Tracheal epithelial cell (primary cell): ENCODE results near the gene SPRYD3. TPM values are rescaled to one million over a fixed set of nuclear protein-coding genes. Genes with fewer than 3 reads are reported as not detected.

Experiments used
- total RNA-seq: library from RNA; depleted of rRNA; stranded (reverse); fragments of >200 nt; gene quantifications from 2 replicates; pipeline ENCODE4 v1.2.1, GENCODE V29; 2014

The SPRYD3 gene, protein sequence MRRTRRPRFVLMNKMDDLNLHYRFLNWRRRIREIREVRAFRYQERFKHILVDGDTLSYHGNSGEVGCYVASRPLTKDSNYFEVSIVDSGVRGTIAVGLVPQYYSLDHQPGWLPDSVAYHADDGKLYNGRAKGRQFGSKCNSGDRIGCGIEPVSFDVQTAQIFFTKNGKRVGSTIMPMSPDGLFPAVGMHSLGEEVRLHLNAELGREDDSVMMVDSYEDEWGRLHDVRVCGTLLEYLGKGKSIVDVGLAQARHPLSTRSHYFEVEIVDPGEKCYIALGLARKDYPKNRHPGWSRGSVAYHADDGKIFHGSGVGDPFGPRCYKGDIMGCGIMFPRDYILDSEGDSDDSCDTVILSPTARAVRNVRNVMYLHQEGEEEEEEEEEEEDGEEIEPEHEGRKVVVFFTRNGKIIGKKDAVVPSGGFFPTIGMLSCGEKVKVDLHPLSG
- total RNA-seq = 9.0 and 17.1 TPM in 2 replicates

DNA sequence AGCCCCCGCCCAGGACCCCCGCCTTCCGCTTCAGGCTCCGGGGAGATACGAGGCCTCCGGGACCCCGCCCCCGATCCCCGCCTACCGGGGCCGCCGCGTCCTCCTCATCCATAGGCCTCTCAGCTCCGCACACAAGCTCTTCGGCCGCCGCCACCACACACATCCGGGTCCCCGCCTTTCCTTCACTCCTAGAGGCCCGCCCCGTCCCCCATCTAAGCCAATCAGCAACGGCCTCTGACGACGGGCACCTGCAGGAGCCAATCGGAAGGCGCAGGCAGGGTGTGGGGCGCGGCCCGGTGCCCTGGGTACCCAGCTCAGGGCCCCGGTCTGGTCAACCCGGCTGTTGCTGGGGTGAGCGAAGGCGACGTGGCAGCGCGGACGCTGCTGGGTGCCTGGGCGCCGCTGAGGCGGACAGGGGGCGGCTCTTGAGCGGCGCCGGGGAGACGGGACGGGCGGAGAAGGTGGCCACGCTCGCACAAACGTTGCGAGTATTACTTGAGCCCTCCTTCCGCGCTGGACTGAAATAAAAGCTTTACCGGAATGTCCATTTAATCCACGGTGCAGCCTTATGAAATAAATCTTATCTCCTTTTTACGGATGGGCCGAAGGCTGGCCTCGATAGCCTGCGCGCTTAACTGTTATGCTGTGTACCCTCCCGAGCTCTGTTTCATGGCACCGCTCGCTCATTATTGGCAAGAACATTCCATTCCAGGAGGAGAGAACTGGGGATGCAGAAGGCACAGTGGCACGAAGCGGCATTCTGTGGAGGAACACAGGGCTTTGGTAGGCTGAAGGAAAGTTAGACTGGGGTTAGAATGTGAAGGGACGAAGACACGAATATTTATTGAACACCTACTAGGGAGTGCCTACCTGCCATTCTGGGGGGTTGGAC, at the start of gene SPRYD3:
Gene SPRYD3, minus strand, starts transcription at position 165 of the 892 bp plus-strand sequence. Its CDS starts 57 bp downstream, at position 108.

DNA sequence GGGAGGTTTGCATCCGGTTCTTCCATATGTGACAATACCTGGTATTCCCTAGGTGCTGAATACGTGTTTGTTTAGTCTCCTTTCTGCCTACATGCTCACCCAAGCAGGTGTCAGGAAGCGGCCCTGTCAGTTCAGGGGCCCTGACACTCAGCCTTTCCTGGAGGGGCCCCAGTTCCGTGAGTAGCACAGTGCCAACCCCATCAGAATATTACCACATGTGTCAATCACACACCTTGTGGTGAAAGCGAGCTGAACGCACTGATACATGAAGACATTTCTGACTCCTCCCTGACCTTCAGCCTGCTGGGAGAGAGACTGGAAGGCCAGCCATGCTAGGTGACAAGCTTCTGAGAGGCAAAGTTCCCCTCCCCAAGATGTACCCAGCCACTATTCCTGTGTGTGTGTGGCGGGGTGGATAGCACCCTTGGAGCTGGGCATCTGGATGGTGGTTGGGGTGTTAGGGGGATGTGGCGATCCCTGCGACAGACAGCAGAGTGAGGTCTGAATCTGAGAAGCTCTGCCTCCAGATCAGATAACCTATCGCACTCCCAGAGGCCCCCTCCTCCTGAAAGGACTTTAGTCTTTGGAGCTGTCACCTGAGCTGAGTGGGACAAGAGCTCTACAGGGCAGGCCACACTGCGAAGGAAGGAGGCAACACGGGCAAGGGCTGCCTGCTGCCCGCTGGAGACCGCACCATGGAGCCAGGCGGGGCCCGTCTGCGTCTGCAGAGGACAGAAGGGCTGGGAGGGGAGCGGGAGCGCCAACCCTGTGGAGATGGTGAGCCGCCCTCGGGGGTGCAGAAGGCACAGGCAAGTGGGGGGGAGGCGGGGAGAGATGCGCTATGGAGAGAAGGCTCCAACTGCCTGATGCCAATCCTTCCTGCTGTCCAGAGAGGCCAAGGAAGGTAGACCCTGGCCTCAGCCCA, 24.0 kb upstream of the SPRYD3 start, which contains the start of gene SOAT2:
Gene SOAT2, plus strand, starts transcription at position 604 of the 925 bp plus-strand sequence. Its CDS starts 92 bp downstream, at position 696.

DNA sequence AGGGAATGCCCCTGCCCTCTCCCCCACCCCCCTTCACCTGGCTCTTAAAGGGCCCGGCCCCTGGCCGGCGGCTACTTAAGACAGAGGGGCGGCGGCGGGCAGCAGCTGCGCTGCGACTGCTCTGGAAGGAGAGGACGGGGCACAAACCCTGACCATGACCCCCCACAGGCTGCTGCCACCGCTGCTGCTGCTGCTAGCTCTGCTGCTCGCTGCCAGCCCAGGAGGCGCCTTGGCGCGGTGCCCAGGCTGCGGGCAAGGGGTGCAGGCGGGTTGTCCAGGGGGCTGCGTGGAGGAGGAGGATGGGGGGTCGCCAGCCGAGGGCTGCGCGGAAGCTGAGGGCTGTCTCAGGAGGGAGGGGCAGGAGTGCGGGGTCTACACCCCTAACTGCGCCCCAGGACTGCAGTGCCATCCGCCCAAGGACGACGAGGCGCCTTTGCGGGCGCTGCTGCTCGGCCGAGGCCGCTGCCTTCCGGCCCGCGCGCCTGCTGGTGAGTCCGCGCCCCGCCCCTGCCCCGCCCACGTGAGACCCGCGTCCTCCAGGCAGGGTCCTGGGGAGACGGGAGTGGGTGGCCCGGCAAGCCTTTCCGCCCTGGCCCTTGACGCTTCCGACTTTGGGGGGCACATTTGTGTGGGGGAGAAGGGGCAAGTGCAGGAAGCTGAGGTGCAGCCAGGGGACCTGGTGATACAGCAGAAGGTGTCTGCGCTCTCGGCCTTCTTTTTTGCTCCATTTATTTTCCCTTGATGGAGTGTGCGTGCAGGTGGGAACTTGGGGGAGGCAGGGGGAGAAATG, 18.6 kb upstream of the SPRYD3 start, which contains the start of gene IGFBP6:
Gene IGFBP6, plus strand, starts transcription at position 104 of the 790 bp plus-strand sequence. Its CDS starts 51 bp downstream, at position 155.

DNA sequence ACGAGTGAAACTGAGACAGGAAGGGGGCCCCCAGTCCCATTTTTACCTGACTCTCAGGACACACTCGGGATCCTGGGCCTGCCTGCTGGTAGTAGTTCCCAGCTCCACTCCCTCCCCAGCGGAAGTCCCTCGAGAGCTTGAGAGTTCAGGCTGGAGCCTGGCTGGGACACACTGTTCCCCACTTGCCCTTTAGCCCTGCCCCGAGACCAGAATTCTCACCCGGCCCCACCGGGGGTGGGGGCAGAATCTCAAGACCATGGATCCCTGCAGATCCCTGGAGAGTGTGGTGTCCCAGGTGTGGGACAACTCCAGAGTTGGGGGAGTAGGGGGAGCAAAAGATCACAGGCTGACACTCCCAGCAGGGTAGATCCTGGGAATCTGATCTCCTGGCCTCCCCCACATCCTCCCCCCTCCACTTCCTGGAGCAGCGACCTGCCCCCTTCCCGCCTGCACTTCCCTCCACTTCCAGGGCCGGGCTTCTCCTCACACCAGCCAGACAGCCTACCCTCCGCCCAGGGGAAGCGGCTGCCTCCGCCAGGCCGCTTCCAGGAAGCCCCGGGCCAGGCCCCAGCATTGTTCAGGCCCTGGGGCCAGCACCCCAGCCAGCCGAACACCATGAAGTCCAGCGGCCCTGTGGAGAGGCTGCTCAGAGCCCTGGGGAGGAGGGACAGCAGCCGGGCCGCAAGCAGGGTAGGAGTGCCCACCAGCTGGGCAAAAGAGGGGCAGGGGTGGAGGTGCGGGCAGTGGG, 29.4 kb downstream of the SPRYD3 start, which contains the start of gene TNS2:
Gene TNS2, plus strand, starts transcription at position 495 of the 748 bp plus-strand sequence. Its CDS starts 121 bp downstream, at position 616.

Other genes with a start within 250 kb of the SPRYD3 start
- 0.21 and 0.24 TPM in 2 replicates for gene KRT79, start 245.1 kb downstream of the SPRYD3 start, total RNA-seq
- 1.3 and 1.7 TPM in 2 replicates for gene KRT78, start 230.4 kb downstream of the SPRYD3 start, total RNA-seq
- 140 and 289 TPM in 2 replicates for gene KRT8, start 174.3 kb downstream of the SPRYD3 start, total RNA-seq
- gene KRT18, start 130.3 kb downstream of the SPRYD3 start, total RNA-seq = 256 and 464 TPM in 2 replicates
- gene EIF4B, start 72.9 kb downstream of the SPRYD3 start, total RNA-seq = 1,814 and 2,262 TPM in 2 replicates
- 0.43 and 2.7 TPM in 2 replicates for gene TNS2, start 29.3 kb downstream of the SPRYD3 start, total RNA-seq
- gene IGFBP6, start 18.3 kb upstream of the SPRYD3 start, total RNA-seq = 37.1 and 76.5 TPM in 2 replicates
- gene SOAT2, start 24.1 kb upstream of the SPRYD3 start, total RNA-seq = not detected in 2 replicates
- gene ZNF740, start 101.3 kb upstream of the SPRYD3 start, total RNA-seq = 8.9 and 10.7 TPM in 2 replicates
- gene CSAD, start 101.5 kb upstream of the SPRYD3 start, total RNA-seq = 1.5 and 3.4 TPM in 2 replicates
- gene ITGB7, start 127.9 kb upstream of the SPRYD3 start, total RNA-seq = 3.4 and 9.4 TPM in 2 replicates
- gene RARG, start 152.8 kb upstream of the SPRYD3 start, total RNA-seq = 35.9 and 65.4 TPM in 2 replicates
- 0.64 and 1.4 TPM in 2 replicates for gene ESPL1, start 188.9 kb upstream of the SPRYD3 start, total RNA-seq
- gene PFDN5, start 216.2 kb upstream of the SPRYD3 start, total RNA-seq = 326 and 408 TPM in 2 replicates
- 34.5 and 43.1 TPM in 2 replicates for gene MYG1, start 220.3 kb upstream of the SPRYD3 start, total RNA-seq
- 26.2 and 26.7 TPM in 2 replicates for gene AAAS, start 242.2 kb upstream of the SPRYD3 start, total RNA-seq